GM18519 (cell line): Measurements from ENCODE around the gene TARBP1.
A peak's percentile ranks its signal among the peaks of the same experiment; 100 is the strongest.

Experiments
- ATAC-seq: cut with Tn5 transposase; IDR thresholded peaks from one replicate; pipeline ENCODE4 v1.9.1; 2021; ENCODE audit warnings: mild to moderate bottlenecking, moderate library complexity; ENCODE audit not compliant: unreplicated experiment, low FRiP score

The TARBP1 gene

DNA sequence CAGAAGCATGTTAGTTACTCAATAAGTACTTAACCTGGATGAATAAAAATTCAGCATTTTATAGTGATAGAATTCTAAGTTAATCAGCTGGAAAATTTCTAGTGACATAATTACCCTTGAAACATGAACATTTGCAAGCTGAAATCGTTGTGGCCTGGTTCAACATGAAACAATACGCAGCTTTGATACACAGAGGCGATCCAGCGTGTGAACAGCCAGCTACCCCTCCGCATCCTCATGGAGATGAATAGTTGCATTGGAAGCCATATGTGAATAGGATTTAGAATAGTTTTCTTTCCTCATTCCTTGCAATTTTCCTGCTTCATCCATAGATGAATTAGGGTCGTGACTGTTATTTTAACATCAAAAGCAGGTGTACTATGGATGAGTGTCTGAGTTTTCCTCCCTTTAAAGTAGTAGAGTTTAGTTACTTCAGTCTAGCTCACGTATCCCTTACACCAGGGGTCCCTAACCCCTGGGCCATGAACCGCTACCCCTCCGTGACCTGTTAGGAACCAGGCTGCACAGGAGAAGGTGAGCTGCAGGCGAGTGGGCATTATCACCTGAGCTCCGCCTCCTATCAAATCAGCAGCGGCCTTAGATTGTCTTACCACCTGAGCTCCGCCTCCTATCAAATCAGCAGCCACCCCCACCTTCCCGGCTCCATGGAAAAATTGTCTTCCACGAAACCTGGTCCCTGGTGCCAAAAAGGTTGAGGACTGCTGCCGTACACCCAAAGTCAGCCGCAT, 6.2 kb upstream of the TARBP1 start:
- no peak for ATAC-seq

DNA sequence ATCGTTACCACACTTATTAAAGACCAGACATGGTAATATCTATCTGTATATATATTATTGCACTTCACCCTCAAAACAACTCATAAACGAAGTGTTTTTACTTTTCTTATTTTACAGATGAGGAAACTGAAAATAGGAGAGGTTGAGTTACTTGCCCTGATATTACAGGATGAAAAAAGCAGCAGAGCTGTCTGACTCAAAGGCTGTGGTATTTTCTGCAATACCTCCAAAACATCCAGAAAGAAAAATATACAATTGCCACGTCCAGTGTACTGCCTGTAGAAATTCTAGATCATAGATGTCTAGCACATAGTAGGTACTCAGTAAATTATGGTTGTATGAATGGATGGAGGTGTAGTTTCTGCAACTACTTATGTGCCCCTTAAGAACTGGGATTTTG, 5.2 kb upstream of the TARBP1 start:
- no peak for ATAC-seq

DNA sequence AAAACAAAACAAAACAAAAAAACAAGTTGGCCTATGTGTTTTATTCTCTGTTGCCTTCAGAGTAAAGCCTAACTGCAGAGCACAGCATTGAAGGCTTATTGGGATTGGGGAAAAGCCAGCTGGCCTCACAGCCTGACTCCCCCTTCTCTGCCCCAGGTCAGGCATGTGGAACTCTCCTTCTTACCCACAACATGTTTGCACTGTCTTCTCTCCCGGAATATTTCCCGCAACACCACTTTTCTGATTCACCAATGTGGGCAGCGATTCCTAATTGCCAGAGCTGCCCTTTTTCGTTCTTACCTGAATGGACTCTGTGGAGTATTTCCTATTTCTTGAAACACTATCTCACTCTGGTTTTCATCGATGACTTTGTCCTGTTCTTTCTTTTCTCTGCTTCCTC, 2.8 kb upstream of the TARBP1 start:
- no peak for ATAC-seq

DNA sequence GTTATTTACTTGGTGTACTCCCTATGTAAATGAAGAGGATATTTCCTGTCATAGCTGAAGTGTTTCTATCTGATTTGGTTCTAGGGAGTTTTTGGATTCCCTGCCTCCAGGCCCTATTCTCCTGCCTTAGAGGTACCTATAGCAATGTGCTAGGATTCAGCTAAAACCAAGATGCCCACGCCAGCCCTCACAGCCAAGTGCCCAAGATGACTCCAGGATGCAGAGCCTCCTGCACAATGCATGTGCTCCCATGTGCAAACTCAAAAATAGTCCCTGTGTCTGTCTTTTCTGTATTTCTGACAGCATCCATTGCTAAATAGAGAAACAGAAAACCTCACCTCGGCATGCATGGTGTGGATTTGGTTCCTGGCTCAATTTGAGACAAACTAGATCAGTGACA, 887 bp upstream of the TARBP1 start:
- no peak for ATAC-seq

DNA sequence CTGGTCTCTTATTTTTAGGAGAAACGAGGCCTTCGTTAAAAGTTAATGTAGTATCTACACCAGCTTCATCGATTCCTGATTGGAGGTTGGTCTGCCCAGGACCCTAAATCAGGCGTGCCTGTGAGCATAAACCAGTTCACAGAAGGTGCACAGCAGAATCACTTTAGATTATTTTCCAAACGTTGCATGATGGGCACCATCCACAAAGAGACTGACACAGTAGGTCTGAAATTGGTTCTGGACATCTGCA, 256 bp upstream of the TARBP1 start:
- ATAC-seq = no peak

DNA sequence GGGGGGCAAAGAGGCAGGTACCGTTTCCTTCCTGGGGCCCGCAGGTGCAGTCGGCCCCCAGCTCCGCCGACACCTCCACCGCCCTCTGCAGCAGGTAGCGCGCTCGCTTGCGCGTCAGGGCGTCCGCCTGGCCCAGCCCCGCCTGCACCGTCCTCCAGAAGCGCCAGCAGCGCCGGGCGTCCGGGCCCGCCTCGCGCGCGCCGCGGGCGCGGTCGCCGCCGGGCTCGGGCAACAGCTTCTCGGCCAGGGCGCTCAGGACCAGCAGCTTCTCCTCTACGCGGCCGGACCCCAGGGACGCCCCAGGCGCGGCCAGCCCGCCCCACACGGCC, 863 bp downstream of the TARBP1 start:
- ATAC-seq = peak; percentile 30

DNA sequence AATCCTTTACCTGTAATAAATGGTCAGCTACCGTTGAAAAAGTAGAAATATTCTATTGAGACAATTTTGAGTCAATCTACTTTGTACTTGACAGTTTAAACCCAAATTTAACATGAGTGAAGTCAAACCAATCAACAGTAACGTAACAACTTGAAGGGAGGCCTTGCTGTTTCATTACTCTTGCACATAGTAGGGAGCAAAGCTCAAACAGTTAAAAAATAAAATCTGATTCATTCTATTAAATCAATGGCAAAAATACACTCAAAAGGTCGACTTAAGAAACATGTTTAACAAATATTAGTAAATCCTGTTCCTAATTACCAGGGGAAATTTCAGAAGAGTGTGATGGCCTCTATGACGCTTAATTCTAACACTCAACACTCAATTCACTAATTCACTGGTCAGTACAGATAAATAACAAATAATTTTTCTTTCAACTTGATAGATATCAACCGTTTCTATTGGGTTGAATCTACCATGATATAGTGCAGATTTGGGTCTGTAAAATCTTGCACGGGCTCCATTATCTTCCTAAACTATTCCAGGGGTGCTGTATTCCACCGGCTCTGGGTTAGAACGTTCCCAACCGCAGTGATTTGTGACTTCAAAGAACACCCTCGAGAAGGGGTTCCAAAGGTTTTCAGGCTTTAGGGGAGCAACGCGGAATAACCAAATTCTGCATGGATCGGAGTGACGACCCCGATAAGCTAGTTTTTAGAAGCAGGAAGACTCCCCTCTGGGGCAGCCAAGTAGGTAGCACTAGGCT, 1.4 kb downstream of the TARBP1 start:
- ATAC-seq = no peak

DNA sequence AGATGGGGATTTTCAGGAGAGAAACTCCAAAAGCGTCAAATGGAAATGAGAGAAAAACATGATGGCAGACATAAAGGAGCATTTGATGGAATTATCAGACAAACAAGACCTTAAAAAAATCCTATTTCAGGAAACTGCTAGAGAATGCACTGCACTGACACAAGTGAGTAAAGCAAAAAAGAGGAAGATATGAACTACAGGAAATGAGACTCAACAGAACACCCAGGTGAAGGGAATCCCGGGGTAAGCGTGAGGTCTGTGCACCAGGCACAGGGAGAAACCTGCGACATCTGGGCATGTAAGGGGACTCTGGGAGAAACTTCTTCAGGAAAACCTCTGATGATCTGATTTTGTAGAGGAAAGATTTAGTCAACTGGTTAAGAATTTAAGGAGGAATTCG, 2.8 kb downstream of the TARBP1 start:
- no peak for ATAC-seq

DNA sequence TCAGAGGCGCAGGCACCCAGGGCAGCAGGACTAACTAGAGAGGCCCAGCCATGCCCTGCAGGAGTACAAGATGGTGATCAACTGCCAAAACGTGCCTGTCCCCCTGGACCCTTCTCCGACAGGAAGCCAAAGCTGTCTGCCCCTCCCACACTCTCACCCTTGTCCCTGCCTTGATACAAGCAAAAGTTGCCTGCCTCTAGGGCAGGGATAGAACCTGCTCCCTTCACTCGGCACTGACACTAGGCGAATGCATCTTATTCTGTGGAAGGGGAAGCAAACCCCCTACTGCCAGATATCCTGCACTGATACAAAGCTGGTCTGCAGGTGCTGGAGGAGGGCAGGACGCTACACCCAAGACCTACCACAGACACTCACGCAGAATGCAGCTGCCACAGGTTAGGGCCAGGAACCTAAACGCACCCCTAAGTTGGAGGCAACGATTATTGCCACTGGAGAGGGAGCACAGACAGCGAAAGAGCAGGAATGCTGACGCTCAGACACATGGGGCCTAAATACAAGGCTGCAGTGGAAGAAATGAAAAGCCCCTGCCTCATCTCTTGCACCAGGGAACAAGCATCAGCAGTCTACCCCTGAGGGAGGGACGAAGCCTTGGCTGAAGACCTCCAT, 3.7 kb downstream of the TARBP1 start:
- ATAC-seq = no peak

DNA sequence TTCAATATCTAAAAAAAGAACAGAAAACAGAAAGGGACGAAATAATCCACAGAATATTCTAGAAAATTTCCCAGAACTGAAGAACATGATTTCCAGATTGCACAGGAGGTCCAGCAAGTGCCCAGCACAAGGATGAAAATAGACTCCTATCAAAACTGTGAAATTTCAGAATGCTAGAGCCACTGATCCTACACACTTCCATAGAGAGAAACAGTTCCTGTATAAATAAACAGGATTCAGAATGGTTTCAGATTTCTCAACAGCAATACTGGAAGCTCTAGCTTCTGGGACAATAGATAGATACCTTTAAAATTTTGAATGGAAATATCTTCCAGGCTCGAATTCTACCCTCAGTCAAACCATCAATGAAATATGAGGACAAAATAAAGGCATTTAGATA, 4.6 kb downstream of the TARBP1 start:
- ATAC-seq = no peak

DNA sequence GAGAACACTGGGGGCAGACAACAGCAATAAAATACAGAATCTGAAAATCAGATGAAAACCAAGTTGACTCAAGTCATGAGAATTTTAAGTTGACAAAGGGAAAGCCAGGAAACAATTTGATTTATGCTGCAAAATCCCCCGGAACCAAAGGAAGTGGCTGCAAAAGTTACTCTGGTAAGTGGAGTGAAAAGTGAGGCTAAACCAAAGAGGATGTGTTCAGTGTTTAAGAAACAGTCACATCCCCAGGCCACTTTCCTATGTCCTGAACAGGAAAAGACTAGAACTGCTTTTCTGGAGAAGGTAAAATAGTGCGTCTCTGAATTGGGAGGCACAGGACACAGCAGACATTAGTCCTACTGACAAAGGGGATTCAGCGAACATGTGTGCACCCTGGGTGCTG, 5.9 kb downstream of the TARBP1 start:
- no peak for ATAC-seq

DNA sequence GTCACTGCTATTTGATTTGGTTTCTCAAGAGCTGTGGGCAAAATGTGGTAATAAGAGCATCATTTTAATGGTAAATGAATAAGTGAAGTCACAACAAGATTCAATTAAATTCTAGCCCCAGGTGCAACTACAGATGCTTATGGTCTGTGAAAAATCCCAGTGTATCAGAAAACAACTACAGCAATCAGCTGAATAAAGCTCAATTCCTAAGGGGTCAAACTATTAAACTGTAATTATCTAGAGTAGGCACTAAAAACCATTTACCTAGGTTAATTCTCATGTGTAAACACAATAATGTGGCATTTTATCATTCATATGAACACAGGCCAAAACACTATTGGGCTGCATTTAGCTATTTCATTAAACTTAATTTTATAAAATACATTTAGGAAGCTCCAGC, 9.6 kb downstream of the TARBP1 start:
- ATAC-seq = no peak

DNA sequence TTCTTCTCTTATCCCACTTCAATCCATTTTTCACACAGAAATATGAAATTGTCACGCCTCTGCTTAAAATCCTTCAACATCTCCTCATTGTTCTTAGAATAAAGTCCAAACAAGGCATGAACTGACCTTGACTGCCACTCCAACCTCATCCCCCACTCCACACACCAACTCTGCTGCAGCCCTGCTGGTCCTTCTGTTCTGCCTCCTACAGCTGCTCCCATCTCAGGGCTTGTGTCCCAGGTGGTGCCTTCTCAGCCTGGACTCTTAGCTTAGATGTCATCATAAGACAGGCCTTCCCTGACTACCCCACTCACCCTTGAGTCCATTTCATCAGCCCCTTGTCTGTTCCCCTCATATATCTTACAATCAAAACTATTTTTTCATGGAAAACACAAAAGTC, 10.4 kb downstream of the TARBP1 start:
- ATAC-seq = no peak

DNA sequence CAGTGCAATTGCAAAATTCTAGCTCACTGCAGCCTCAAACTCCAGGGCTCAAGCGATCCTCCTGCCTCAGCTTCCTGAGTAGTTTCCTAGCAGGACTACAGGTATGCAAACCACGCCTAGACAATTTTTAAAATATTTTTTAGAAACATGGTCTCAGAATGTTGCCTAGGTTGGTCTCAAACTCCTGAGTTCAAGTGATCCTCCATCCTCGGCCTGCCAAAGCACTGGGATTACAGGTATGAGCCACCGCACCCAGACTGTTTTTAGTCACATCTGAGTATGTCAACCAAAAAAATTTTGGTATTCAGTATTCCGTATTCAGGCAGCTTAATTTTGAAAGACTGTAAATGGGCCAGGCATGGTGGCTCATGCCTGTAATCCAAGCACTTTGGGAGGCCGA, 11.2 kb downstream of the TARBP1 start:
- no peak for ATAC-seq

DNA sequence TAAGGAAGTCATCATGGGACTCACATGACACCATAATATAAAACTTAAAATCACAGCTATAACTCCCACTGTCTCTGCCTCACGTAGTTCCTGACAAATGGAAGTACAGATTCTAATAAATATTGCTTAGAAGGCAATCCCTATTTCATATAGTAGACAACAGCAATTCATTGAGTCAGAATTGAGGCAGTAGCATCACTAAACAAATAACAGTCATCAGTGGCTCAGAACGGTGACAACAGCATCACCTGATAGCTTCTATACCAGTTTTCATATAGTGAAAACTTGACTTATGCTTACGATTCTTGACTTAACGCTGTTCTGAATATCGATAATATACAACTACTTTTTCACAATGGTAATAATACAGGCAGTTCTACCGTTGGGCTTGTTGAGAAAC, 12.0 kb downstream of the TARBP1 start:
- ATAC-seq = no peak

DNA sequence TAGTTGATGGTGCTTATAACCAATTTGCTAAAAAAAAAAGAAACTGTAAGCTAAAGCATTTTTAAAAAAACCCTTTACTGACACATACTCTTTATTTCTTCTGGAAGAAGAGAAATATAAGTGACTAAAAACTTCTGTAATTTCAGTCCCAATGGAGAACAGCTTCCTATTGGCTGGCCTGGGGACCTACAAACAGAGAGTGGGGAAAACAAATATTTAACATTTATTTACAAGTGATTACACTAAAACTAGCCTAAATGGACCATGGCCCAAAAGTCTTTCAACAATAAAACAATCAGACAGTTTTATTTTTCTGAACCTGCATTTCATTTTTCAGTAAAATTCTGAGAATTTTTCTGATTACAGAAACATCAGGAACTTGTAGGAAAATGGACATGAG, 15.2 kb downstream of the TARBP1 start:
- no peak for ATAC-seq

DNA sequence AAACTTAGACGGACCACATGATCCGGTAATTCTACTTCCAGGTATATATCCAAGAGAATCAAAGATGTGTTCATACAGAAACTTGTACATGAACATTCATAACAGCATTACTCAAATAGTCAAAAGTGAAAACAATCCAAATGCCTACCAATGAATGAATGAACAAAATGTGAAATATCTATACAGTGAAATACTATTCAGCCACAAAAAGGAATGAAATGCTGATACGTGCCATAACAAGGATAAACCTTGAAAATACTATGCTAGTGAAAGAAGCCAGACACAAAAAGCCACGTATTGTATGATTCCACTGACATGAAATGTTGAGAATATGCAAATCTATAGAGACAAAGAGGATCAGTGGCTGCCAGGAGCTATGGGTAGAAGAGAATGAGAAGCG, 18.3 kb downstream of the TARBP1 start:
- ATAC-seq = no peak

DNA sequence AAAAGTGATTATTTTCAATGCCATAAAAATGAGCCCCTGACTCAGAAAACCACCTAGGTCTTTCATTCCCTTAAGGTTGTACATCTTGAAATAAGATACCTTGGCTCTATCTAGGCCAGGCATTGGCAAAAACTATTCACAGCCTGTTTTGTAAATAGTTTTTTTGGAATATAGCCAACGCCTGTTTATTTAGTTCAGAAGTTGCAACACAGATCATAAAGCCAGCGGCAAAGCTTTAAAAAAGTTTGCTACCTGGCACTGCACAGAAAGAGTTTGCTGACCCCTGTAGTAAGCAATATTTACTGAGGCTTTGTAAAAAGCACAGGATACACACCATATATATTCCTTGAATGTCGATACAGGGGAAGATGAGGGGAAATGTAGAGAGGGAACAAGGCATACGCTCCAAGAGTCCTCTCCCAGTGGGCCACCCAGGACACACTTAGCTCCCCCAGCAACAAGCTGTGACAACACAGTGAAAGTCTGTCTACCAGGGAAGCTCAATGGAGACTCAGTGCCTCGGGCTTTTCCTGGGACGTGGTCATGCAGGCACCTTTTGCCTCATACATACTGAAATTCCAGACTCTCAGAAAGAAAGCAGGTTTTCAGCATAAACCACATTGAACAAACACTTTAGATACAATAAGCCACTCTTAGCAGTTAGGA, 20.5 kb downstream of the TARBP1 start:
- no peak for ATAC-seq

DNA sequence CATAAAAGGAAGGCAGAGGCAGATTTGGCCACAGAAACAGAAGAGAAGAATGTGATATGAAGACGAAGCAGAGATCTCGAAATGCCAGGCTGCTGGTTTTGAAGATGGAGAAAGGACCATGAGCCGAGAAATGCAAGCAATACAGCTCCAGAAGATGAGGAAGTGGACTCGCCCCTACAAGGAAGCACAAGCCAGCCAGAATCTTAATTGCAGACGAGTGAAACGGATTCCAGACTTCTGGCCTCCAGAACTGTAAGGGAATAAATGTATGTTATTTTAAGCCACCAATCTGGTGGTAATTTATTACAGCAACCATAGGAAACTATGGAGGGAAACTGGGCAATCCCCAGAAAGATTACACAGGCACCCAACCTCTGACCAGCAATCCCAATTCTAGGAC, 24.1 kb downstream of the TARBP1 start:
- ATAC-seq = no peak

DNA sequence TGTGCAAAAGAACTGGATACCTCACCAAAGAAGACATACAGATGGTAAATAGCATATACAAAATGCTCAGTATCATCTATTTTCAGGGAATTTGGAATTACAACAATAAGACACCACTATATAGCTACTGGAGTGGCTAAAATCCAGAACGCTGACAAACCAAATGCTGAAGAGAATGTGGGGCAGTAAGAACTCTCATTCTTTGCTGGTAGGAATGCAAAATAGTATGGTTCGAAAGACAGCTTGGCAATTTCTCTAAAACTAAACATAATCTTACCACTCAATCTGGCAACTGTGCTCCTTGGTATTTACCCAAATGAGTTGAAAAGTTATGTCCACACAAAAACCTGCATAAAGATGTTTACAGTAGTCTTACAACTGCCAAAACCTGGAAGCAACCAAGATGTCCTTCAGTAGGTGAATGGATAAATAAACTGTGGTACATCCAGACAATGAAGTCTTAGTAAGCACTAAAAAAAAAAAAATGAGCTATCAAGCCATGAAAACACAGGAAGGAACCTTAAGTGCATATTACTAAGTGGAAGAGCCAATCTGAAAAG, 26.5 kb downstream of the TARBP1 start:
- ATAC-seq = no peak

DNA sequence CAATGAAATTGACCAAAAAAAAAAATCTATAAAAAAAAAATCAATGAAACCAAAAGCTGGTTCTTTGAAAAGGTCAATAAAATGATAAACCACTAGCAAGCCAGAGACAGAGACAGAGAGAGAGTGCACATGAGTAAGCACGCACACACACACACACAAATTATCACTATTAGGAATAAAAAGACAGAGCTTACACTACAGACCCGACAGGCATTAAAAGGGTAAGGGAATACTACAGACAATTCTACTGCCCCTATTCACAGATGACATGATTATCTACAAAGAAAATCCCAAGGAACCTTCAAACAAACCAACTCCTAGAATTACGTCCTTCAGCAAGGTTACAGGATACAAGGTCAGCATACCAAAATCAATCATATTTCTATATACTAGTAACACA, 38.6 kb downstream of the TARBP1 start:
- ATAC-seq = no peak
